Endothelial cell of umbilical vein (primary cell): ENCODE measurements around the gene TSEN54. TPM values are rescaled to one million over a fixed set of nuclear protein-coding genes. Genes with fewer than 3 reads are reported as not detected.

ENCODE experiments used
- BruUV-seq: library from RNA; stranded (reverse); fragments of 400-500 nt; replicated peaks from 2 replicates; lab custom pipeline; 2021; lab: Mats Ljungman, UMichigan
- CTCF ChIA-PET: fragments of 300-600, 350-600 bp; sonication (Branson Sonifier 250); formaldehyde crosslinking; loops from one replicate; lab custom pipeline; 2021; ENCODE audit warnings: antibody characterized with exemption, inconsistent platforms; lab: Charles Lee
- POLR2A ChIA-PET: fragments of 300-600, 350-600 bp; sonication (Branson Sonifier 250); formaldehyde crosslinking; loops from one replicate; lab custom pipeline; 2021; ENCODE audit warnings: antibody characterized with exemption, inconsistent platforms; lab: Charles Lee
- DNase-seq: peaks from one replicate; pipeline ENCODE4 v3.0.0-alpha.2; 2011; ENCODE audit warnings: low read depth, low spot score
- FAIRE-seq: peaks from 2 replicates; lab custom pipeline; 2011; peaks lifted over from hg19 to GRCh38; lab: Jason Lieb, UNC
- H2AFZ ChIP-seq: 2 replicates; pipeline ENCODE4 v1.6.0; 2012; ENCODE audit warnings: low read depth, low read length, control low read depth, inconsistent platforms
- H3K27ac ChIP-seq: 2 replicates; pipeline ENCODE4 v1.5.1; 2011; ENCODE audit warnings: low read depth, mild to moderate bottlenecking, control low read depth, low read length, moderate library complexity; ENCODE audit not compliant: insufficient read depth
- H3K27me3 ChIP-seq, 2 experiments: 2 replicates each; pipeline versions ENCODE4 v1.6.0 to v1.6.1; 2011; ENCODE audit warnings: low read length in 2 of 2, mixed read lengths in 1 of 2; ENCODE audit not compliant: control insufficient read depth in 2 of 2, insufficient read depth in 2 of 2
- H3K36me3 ChIP-seq, 2 experiments: 2 replicates in 1 of 2; 3 replicates in 1 of 2; pipeline ENCODE4 v1.5.1; 2011; ENCODE audit warnings: low read length in 2 of 2, mild to moderate bottlenecking in 1 of 2, moderate library complexity in 1 of 2; ENCODE audit not compliant: control insufficient read depth in 2 of 2, insufficient read depth in 2 of 2; ENCODE audit errors: extremely low read depth in 1 of 2
- H3K4me1 ChIP-seq: 3 replicates; pipeline ENCODE4 v1.5.1; 2011; ENCODE audit warnings: mild to moderate bottlenecking, low read length; ENCODE audit not compliant: control insufficient read depth, insufficient read depth; ENCODE audit errors: extremely low read depth
- H3K4me2 ChIP-seq: 2 replicates; pipeline ENCODE4 v1.6.1; 2011; ENCODE audit warnings: low read length, control low read depth, mixed read lengths; ENCODE audit not compliant: insufficient read depth
- H3K4me3 ChIP-seq, 3 experiments: fragments of 200-600 bp in 1 of 3; sonication (generic), shearing (Covaris generic) in 1 of 3; replicated peaks in 1 of 3; 2 replicates each; pipeline ENCODE4 v1.5.1; 2011 to 2016; ENCODE audit warnings: control low read depth in 3 of 3, low read length in 3 of 3, mild to moderate bottlenecking in 2 of 3, inconsistent platforms in 1 of 3, low read depth in 1 of 3, moderate library complexity in 1 of 3; ENCODE audit not compliant: insufficient read depth in 1 of 3
- H3K79me2 ChIP-seq: 2 replicates; pipeline ENCODE4 v1.6.0; 2012; ENCODE audit warnings: low read length, inconsistent platforms; ENCODE audit not compliant: control insufficient read depth, insufficient read depth
- H3K9ac ChIP-seq: replicated peaks from 2 replicates; pipeline ENCODE3; 2011; ENCODE audit warnings: low read length, control low read depth; ENCODE audit not compliant: insufficient read depth; ENCODE audit errors: extremely low read depth
- H3K9me1 ChIP-seq: replicated peaks from 3 replicates; pipeline ENCODE4 v1.6.0; 2011; ENCODE audit warnings: mild to moderate bottlenecking, low read length; ENCODE audit not compliant: control insufficient read depth, insufficient read depth; ENCODE audit errors: extremely low read depth
- H3K9me3 ChIP-seq: replicated peaks from 2 replicates; pipeline ENCODE4 v1.5.1; 2012; ENCODE audit warnings: low read length, inconsistent platforms; ENCODE audit not compliant: control insufficient read depth, insufficient read depth
- H4K20me1 ChIP-seq: replicated peaks from 2 replicates; pipeline ENCODE3; 2011; ENCODE audit warnings: mild to moderate bottlenecking, low read length; ENCODE audit not compliant: control insufficient read depth, insufficient read depth; ENCODE audit errors: extremely low read depth
- EZH2 ChIP-seq: IDR thresholded peaks from 2 replicates; pipeline ENCODE4 v1.6.1; 2012; ENCODE audit warnings: borderline replicate concordance, low read depth, mild to moderate bottlenecking, moderate library complexity, low read length, inconsistent platforms; ENCODE audit not compliant: severe bottlenecking
- FOS ChIP-seq: IDR thresholded peaks from 2 replicates; pipeline ENCODE4 v1.6.1; 2011; ENCODE audit warnings: mild to moderate bottlenecking, low read length, moderate library complexity, borderline replicate concordance; ENCODE audit not compliant: insufficient read depth
- GATA2 ChIP-seq: IDR thresholded peaks from 2 replicates; pipeline ENCODE4 v1.7.0; 2011; ENCODE audit warnings: low read depth, mild to moderate bottlenecking, moderate library complexity, mixed read lengths, low read length; ENCODE audit not compliant: insufficient read length, insufficient read depth
- JUN ChIP-seq: IDR thresholded peaks from 2 replicates; pipeline ENCODE4 v1.6.1; 2011; ENCODE audit warnings: borderline replicate concordance, low read depth; ENCODE audit not compliant: insufficient read length, insufficient read depth
- MYC ChIP-seq: IDR thresholded peaks from one replicate; pipeline ENCODE4 v1.6.1; 2011; ENCODE audit warnings: mild to moderate bottlenecking, low read depth, low read length
- POLR2A ChIP-seq: IDR thresholded peaks from 2 replicates; pipeline ENCODE4 v1.6.1; 2012; ENCODE audit warnings: low read depth, mild to moderate bottlenecking, control low read depth, low read length
- POLR2AphosphoS5 ChIP-seq: IDR thresholded peaks from 2 replicates; pipeline ENCODE4 v1.6.1; 2012; ENCODE audit warnings: low read depth, mild to moderate bottlenecking, control low read depth, low read length, moderate library complexity; ENCODE audit not compliant: insufficient read depth
- dilution Hi-C: fragments of 300-500 bp; cut with MboI; formaldehyde crosslinking; loops from one replicate; pipeline ENCODE4 v1.15.0; 2019; ENCODE audit warnings: low sequenced_read_pairs; ENCODE audit not compliant: extremely low pct_ligation_motif_present
- intact Hi-C: fragments of 100-400 bp; cut with micrococcal nuclease; formaldehyde crosslinking; loops from one replicate; pipeline ENCODE4 v1.10.0; 2022
- polyA plus RNA-seq, 4 experiments: library from polyadenylated mRNA; depleted of rRNA in 3 of 4; stranded (reverse) in 3 of 4; unstranded in 1 of 4; fragments of >200 nt; gene quantifications; 2 replicates each; pipeline versions ENCODE4 v1.2.1 to v1.2.3, GENCODE V29; 2011 to 2012; ENCODE audit warnings: missing spikeins in 1 of 4
- total RNA-seq: library from RNA; stranded (reverse); gene quantifications from 2 replicates; pipeline ENCODE4 v1.2.3, GENCODE V29; 2021
- TF ChIP-seq, protein P1 (sequence below): IDR thresholded peaks from 2 replicates; pipeline ENCODE4 v1.6.1; 2011; ENCODE audit not compliant: insufficient read depth, insufficient read length
- TF ChIP-seq, protein P2 (sequence below), 2 donors: IDR thresholded peaks; 1 replicate in 1 of 2; 2 replicates in 1 of 2; pipeline ENCODE4 v1.5.1; 2011; ENCODE audit warnings: low read length in 2 of 2, mild to moderate bottlenecking in 2 of 2, moderate library complexity in 2 of 2, control low read depth in 1 of 2, inconsistent platforms in 1 of 2, low read depth in 1 of 2; ENCODE audit not compliant: insufficient read depth in 1 of 2; ENCODE audit errors: extremely low read depth in 1 of 2

Gene TSEN54
- total and polyA plus RNA-seq, 2 donors (not counting 3 experiments of a cell fraction or from before 2014, with no cell fraction given): 22.3 to 26.3 TPM

DNA sequence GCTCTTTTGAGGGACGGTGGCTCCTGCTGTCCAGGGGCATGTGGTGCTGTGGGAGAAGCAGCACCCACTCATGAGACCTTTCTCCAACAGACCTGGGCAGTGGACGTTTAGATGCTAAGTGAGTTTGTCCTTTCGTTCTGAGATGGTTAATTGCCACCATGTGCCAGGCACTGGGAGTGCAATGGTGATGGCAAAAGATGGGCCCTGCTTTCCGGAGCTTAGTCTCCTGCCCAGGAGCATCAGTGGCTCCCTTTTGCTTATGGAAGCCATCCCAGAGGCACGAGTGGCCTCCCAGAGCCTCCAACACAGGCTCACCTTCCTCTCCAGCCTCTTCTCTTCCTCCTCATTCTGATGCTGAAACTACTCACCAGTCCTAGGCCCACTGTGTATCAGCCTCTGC is 29.4 kb upstream of the TSEN54 start:
- TF ChIP-seq MYC: no peak
- no peak for TF ChIP-seq GATA2
- TF ChIP-seq EZH2: no peak
- TF ChIP-seq, protein P1, sequence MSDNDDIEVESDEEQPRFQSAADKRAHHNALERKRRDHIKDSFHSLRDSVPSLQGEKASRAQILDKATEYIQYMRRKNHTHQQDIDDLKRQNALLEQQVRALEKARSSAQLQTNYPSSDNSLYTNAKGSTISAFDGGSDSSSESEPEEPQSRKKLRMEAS: no peak
- no peak for TF ChIP-seq POLR2AphosphoS5
- TF ChIP-seq, protein P2, sequence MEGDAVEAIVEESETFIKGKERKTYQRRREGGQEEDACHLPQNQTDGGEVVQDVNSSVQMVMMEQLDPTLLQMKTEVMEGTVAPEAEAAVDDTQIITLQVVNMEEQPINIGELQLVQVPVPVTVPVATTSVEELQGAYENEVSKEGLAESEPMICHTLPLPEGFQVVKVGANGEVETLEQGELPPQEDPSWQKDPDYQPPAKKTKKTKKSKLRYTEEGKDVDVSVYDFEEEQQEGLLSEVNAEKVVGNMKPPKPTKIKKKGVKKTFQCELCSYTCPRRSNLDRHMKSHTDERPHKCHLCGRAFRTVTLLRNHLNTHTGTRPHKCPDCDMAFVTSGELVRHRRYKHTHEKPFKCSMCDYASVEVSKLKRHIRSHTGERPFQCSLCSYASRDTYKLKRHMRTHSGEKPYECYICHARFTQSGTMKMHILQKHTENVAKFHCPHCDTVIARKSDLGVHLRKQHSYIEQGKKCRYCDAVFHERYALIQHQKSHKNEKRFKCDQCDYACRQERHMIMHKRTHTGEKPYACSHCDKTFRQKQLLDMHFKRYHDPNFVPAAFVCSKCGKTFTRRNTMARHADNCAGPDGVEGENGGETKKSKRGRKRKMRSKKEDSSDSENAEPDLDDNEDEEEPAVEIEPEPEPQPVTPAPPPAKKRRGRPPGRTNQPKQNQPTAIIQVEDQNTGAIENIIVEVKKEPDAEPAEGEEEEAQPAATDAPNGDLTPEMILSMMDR (IDR thresholded peaks at IDR 0.05; ENCODE audit: extremely low read depth in 1 of 2, insufficient read depth in 1 of 2, low read depth in 1 of 2, low read length in 2 of 2): no peak
- TF ChIP-seq POLR2A: no peak
- TF ChIP-seq JUN: no peak
- no peak for TF ChIP-seq FOS
- H3K27me3 ChIP-seq: no peaks in the 10 kb centered on the region
- H4K20me1 ChIP-seq: no peaks in the 10 kb centered on the region
- H3K4me3 ChIP-seq: no peak overlapping the region
- no TSS peak for BruUV-seq
- no peaks in the 10 kb centered on the region for H3K36me3 ChIP-seq
- no peak overlapping the region for H3K9ac ChIP-seq
- CTCF ChIA-PET: interaction anchor here (0.8 to 2.1 kb wide), 8 partner anchors 8 to 58 kb away, joined by 3 to 9 read pairs (median 4); partner anchors contain the start of gene TMEM94
- POLR2A ChIA-PET: no interaction called here
- H3K79me2 ChIP-seq: no peaks in the 10 kb centered on the region
- no peak overlapping the region for H3K27ac ChIP-seq
- dilution Hi-C loops (no loop called here), intact Hi-C loops (loop anchor here (1.0 kb wide), 1 partner anchor 61 kb away; no protein-coding TSS in a partner anchor)
- FAIRE-seq (no peak), DNase-seq (no peak)
- H3K9me1 ChIP-seq: no peaks in the 10 kb centered on the region
- H3K4me2 ChIP-seq: no peak overlapping the region
- no peak overlapping the region for H2AFZ ChIP-seq
- no peaks in the 10 kb centered on the region for H3K9me3 ChIP-seq
- peaks cover 9% of the 10 kb centered on the region for H3K4me1 ChIP-seq
